EH (cell line): ENCODE results near the gene LRRC47.

Experiments
- DNase-seq: peaks from one replicate; pipeline ENCODE4 v3.0.0-alpha.2; 2015; ENCODE audit warnings: low read depth

LRRC47 gene

DNA sequence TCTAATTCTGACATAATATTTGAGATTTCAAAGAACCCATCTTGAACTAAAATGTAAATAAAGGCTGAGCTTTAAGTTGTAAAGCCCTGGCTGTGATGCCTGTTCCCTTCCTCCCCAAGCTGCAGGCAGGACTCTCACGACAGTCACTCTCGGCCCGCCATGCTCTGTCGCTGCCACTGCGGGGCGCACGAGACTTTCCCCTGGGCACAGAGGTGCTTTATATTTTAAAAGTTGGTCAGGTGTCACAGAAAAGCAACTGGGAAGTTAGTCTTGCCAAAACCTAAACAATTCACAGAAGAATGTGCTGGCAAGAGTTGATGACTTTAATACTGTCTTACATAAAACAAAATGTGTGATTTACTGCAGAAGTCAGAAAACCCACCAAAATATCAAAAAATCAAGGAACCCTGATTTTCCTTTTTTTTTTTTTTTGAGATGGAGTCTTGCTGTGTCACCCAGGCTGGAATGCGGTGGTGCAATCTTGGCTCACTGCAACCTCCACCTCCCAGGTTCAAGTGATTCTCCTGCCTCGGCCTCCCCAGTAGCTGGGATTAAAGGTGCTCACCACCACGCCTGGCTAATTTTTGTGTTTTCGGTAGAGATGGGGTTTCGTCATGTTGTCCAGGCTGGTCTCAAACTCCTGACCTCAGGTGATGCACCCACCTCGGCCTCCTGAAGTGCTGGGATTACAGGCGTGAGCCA lies 10.7 kb downstream of the LRRC47 start:
- DNase-seq: no peak

- DNase-seq: no peak
Observed at GRCh38 chr1:3785045-3785444, 11.3 kb downstream of the LRRC47 start.

DNA sequence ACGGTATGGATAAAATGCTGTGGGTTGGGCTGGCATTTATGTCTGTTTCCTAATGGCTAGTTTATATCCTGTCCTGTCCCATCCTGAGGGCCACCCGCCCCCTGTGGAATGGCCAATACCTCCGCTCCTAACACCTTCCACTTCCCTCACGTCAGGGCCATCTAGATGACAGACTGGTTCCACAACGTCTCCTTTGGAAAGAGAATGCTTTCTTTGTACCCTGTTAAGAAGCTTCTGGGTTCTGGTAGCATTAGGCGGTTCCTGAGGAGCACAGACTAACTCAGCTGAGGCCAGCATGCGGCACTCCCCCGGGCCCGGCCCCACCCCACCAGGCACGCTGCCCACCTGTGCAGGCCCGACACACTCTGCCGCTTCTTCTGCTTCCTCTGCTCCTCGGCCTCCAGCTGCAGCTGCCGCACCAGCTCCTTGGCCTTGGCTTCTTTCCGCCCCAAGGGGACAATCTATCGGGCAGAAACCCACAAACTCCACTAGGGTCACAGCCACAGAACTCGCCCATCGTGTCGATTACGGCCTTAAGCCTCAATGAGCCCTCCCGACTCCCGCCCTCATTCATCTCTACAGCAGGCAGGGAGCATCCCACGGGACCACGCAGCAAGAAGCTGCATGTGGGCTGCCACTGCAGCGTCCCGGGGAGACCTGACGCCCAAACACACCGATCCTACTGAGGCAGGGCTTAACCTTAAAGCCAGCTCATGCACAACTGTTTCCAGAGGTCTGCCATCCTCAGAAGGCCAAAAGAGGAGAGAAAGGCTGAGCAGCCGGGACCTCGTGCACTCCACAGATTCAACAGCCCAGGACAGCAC lies 12.4 kb downstream of the LRRC47 start:
- no peak for DNase-seq

DNA sequence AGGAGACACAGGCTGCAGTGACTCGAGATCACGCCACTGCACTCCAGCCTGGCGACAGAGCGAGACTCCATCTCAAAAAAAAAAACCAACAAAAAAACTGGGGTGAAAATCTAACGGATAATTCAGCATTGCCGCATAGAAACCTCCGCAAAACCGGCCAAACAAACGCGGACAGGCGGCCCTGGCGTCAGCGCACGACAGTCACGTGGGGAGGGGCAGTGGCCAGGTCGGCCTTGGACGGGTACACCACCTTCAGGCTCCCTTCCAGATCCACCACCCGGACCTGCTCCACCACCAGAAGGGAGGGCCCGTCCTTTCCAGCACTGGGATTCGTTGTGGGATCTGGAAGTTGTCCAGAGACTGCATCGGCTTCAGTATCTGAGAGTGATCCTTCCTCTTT lies 15.4 kb downstream of the LRRC47 start:
- no peak for DNase-seq

DNA sequence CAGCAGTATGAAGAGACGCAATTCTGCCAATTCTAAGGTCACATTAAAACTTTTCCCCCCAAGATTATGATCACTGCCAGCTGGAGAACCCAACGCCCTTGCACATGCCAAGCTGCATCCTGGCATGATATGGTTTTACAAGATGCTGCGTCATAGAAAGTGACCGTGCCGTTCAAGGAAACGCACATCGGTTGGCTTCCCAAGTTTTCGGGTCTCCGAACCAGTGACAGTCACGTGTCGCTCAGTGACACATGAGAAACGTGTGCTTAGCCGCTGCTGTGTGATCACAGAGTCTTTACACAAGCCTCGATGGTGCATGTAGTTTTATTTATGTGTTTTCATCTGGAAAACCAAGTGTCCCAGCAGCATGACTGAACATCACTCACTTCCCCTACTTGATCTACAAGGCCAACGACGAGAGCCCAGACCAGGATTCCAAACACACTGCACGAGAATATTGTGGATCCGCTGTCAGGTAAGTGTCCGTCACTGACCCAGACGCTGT lies 16.3 kb downstream of the LRRC47 start:
- DNase-seq: no peak

- no peak for DNase-seq
Observed at GRCh38 chr1:3779265-3779911, 16.9 kb downstream of the LRRC47 start.

GRCh38 chr1:3778590-3779264 lies 17.6 kb downstream of the LRRC47 start:
- DNase-seq: no peak

DNA sequence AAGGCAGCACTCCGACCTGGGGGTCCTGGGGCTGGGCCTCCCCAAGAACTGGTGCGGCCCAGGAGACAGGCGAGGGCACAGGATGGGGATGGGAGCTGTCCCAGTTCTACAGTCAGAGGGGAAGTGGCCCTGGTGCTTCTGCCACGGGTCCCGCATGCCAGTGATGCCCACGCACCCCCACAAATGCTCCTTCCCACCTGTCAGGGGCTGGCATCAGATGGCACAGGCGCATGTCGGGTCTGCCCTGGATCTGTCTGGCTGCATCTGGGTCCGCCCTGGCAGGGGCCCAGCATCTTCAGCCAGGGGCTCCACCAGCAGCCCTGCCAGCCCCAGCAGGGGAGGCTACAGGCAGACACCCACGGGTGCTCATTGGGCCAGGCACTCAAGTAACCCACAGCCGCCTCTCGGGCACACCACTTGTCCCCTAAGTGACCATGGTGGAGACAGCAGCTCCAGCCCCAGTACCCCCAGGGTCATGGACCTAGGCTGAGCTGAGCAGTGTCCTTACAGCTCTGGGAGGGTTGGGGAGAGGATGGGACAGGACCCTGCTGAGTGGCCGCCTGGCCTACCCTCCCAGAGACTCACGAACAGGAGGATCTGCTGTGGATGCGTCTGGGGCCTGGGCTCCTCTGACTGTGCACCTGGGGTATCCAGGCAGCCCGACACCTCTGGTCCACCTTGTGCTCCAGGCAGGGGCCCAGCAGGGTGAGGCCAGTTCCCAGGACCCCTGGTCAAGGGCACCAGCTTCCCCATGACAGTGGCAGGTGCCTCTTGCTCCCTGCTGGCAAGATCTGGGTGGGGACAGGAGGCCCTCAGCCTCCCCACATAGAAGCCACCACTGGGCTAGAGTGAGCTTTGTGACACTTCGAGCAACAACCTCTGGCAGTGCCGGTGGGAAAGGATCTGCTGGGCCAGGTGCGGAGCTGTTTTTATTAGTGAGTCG lies 18.4 kb downstream of the LRRC47 start:
- no peak for DNase-seq

DNA sequence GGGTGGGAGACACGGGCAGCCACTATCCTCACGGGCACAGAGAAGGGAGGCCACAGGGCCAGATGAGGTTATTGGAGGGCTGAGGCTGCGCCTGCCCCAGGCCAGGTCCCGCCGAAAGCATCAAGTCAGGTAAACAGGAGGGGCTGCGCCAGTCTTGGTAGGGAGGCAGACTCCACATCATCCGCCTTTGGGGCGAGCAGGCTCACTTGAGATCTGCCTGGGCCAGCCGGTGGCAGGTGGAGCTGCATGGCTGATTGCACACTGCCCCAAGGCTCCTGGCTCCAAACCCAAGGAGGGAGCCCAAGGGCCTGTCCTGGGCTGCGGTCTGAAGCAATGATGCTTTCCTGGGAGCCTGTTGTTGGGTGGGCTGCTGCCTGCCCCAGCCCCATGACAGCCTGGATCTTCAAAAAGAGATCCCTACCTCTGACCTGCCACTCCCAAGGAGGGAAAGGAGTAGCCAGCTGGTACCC lies 19.2 kb downstream of the LRRC47 start:
- DNase-seq: no peak

DNA sequence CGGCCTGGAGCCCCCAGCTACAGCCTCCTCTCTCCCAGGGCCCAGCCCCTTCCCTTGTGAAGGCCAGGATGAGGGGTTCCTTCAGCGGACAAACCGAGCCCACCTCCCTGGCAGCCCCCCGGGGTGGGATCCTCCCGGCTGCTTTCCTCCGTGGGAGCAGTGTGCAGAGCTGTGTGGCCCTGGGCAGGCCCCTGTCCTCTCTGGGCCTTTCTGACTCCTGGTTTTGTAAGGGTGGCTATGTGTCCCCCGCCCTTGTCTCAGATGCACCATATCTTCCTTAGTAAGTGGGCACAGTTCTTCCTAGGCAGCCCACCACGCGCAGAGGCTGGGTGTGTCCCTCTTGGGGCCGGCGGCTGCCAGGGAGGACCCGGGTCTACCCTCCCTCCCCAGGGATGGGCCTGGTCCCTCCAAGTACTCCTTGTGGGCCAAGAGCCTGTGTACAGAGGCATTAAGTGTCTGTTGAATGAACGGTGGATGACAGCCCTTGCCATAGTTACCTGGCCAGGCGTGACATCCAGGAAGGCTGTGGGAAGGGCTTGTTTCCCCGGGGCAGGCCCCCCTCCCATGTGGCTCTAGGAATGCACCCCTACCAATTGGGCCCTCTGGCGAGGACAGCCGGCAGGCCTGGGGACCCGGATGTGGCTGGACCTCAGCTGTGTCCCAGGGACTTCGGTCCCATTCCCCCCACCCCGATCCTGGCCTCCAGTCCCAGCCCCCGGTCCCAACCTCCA lies 19.9 kb downstream of the LRRC47 start:
- DNase-seq: no peak

GRCh38 chr1:3775490-3776230 lies 20.6 kb downstream of the LRRC47 start:
- peak; percentile 68 for DNase-seq

DNA sequence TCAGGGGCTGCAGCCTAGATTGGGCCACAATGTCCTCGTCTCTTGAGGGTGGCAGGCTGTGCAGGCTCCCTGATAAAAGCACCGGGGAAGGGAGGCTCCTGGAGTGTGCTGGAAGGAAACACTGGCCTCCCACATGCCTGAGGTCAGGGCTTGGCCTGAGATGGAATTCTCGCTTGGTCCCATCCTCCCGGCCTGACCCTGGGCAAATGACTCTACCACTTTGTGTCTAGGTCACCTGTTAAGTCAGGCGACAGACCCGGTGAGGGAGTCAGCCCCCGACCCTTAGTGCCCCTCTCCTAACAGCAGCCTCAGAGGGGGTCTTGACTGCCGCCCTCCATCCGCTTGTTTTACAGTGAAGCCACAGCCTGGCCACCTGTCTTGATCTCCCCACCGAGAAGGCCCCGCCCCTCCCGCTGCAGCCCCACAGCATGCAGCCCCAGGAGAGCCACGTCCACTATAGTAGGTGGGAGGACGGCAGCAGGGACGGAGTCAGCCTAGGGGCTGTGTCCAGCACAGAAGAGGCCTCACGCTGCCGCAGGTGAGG lies 21.3 kb downstream of the LRRC47 start:
- DNase-seq: peak; percentile 38

DNA sequence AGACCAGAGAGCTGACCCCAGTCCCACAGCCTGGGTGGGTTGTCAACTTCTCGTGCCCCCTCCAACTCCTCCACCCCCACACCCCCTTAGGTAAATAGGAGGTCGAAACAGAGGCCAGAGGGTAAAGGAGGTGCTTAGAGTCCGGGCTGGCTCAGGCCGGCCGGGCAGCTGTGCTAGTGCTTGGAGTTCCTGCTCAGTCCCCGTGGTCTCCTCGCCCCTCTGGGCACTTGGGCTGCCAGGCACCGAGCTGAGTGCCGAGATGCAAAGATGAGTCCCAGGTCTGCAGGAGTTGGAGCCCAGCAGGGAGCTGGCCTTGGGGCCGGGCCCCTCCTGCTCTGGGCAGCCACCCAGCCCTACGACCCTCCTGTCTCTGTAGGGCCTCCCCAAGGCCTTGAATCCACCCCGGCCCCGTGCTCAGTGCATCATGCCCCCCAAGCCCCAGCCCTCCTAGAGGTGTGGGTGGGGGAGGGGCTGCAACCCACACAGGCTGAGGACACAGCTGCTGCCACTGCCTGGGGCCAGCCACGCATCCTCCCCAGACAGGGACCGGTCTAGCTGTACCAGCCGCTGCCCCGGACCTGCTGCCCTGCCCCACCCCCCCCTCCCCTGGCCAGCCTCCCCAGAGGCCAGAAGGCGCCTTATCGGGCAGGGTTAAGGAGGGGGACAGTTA lies 21.9 kb downstream of the LRRC47 start:
- no peak for DNase-seq

GRCh38 chr1:3773572-3774275 lies 22.6 kb downstream of the LRRC47 start:
- DNase-seq: no peak

- no peak for DNase-seq
Observed at GRCh38 chr1:3772715-3773571, 23.4 kb downstream of the LRRC47 start, which contains the start of gene SMIM1. TSS of gene SMIM1 (plus strand) at chr1:3772749. CDS start at chr1:3775374, 2,625 bp downstream.

- peak; percentile 85 for DNase-seq
Observed at GRCh38 chr1:3772027-3772714, 24.1 kb downstream of the LRRC47 start.
